Measurements from ENCODE around the gene DGKQ.

The DGKQ gene

GRCh38 chr4:974668-975067, 1.3 kb upstream of the DGKQ start:
- no peak for DNase-seq (ENCODE audit: low spot score)

DNA sequence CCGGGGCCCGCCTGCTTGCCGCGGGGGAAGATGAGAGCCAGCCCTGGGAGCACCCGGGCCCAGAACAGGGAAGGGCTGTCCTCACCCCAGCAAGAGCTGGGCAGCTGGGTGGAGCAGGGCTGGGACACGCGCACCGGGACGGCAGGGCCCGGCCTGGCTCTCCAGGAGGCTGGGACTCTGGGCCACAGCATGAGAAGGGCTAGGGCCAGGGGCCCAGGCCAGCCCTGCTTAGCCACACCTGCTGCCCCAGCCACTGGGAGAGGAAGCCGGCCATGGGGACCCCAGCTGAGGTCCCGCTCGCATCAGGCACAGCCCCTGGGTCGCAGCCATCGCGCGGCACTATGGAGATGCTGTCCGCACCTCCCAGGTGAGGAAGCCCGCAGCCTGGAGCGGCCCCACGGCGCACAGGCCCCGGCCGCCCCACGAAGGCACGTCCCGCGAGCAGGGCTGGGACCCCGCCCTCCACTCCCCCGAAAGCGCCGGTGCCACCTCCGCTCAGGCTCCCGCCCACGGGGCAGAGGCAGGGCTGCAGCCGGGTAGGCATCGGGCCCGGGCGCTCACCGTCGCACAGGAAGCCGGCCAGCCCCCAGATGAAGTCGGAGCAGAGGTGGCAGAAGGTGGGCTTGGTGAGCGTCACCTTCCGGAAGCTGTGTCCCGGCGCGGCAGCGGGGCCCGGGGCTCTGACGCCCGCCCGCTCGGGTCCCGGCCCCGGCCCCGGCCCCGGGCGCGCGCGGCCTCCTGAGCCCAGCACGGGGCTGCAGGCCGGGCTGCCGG, 531 bp downstream of the DGKQ start:
- peak; percentile 77 for DNase-seq (ENCODE audit: low spot score)

GRCh38 chr4:971666-972500, 1.5 kb downstream of the DGKQ start:
- no peak for DNase-seq (ENCODE audit: low spot score)

- no peak for DNase-seq (ENCODE audit: low spot score)
These were observed 2.4 kb downstream of the DGKQ start for GRCh38 chr4:970854-971520.

GRCh38 chr4:970046-970745, 3.2 kb downstream of the DGKQ start:
- no peak for DNase-seq (ENCODE audit: low spot score)

GRCh38 chr4:968621-969394, 4.6 kb downstream of the DGKQ start:
- DNase-seq (ENCODE audit: low spot score), result no peak

DNA sequence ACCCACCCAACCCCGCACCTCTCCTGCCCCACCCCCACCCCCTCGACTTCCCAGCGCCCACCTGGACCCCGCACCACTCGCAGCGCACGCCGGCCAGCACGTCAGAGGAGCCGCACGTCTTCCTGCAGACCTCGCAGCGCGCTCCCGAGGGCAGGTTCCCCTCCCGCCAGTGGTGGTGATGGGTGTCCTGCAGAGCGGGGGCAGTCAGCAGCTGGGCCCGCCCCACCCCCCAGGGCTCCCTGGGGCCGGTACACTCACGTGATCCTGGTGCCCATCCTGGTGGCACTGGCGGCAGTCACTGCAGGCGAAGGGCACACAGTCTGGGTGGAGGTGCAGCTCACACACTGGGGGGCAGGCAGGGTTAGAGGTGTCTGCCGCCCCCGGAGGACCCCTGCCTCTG, 5.1 kb downstream of the DGKQ start:
- DNase-seq (ENCODE audit: low spot score), result no peak

- DNase-seq (ENCODE audit: low spot score), result no peak
These were observed 6.0 kb downstream of the DGKQ start for GRCh38 chr4:967113-968104.

DNA sequence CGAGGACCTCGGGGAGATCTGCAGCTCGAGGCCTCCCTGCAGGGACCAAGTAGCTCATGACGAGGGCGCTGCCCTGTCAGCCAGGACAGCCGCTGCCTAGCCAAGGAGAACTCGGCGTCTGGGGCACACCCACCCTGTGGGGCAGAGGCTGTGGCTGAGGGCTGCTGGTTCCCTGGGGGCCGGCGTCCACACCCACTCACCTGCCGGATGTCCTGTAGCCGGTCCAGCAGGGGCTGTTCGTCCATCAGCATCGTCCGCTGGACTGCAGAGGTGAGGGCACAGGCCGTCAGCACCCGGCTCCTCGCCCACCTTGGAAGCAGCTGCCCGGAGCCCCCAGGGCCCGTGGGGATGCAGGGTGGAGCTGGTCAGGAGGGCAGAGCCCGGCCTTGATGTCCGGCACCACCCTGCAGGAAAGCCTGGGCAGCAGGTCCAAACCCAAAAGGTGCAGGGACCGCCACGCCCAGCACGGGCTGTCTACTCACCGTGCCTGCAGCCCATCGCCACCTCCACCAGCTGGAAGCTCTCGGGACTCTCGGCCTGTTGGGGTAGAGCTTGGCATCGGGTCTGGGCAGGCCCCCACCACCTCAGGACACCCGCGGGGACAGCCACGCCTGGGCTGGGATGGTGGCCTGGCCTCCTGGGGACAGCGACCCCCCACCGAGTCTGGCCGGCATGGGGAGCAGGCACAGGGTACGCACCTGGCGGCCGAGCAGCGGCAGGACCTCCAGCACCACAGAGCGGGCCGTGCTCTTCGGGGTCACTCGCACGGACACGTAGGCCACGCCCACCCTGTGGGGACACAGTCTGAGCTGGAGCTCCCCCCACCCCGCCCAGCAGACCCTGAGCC, 6.9 kb downstream of the DGKQ start:
- no peak for DNase-seq (ENCODE audit: low spot score)

DNA sequence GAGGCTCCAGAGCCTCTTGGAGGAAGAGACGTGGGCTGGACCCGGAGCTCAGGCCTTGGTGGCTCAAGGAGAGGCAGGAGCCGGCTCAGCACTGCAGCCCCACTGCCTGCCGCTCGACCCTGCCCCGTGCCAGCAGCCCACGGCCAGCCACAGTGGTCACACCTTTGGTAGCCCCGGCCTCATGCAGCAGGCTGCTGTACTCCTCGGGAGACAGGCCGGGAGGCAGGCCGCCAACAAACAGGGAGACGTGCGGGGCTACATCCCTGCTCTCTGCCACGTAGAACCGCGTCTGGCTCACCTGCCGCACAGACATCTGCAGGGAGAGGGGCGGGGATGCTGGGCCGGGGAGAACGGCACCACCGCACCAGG, 7.6 kb downstream of the DGKQ start:
- no peak for DNase-seq (ENCODE audit: low spot score)

DNA sequence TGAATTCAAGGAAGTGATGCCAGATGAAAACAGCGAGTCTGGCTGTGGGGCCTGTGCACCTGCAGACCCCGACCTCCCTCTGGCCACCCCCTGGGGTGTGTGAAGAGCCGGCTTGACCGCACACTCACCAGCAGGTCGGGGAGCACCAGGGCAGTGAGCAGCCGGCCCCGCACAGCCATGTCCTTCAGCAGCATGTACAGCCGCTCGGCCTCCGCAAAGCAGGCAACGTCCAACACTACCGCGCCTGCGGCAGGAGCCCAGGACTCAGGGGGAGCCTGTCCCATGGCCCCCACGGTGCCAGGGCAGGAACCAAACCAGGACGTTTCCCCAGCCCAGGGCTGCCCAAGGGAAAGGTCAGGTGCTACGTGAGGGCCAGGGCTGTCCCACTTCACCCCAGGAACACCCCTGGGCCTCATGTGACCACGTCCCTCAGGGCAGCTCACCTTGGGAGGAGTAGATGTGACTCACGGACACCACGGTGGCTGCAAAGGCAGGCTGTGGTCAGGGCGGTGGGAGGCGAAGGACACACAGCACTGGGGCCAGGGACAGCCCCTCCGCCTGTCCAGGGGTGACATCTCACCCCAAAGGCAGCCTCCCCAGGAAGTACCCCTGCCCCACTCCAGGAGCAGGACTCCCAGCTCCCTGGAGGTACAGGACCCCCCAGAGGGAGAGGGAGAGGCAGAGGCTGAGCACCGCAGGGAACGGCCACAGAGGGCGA, 8.2 kb downstream of the DGKQ start:
- DNase-seq (ENCODE audit: low spot score), result no peak

GRCh38 chr4:964346-965025, 8.9 kb downstream of the DGKQ start:
- DNase-seq (ENCODE audit: low spot score), result no peak

- no peak for DNase-seq (ENCODE audit: low spot score)
These were observed 9.8 kb downstream of the DGKQ start for GRCh38 chr4:963276-964225.

- no peak for DNase-seq (ENCODE audit: low spot score)
These were observed 10.8 kb downstream of the DGKQ start for GRCh38 chr4:962231-963208.

- no peak for DNase-seq (ENCODE audit: low spot score)
These were observed 11.8 kb downstream of the DGKQ start for GRCh38 chr4:961351-962230.
